Spleen (tissue), 7 donors: Measurements from ENCODE around the gene EPHB4.

Source experiments
- CTCF ChIP-seq, 11 experiments: fragments of 200-600 bp in 7 of 11; fragments of 450-650 bp in 4 of 11; sonication (generic) in 4 of 11; IDR thresholded peaks in 8 of 11; conservative IDR thresholded peaks in 3 of 11; 1 replicate in 7 of 11; 2 replicates in 4 of 11; pipeline versions ENCODE4 v1.4.0 to v1.8.0; 2016 to 2021; ENCODE audit warnings: antibody characterized with exemption in 11 of 11, inconsistent platforms in 4 of 11, mild to moderate bottlenecking in 1 of 11
- POLR2A ChIP-seq, 3 donors: fragments of 450-650 bp; IDR thresholded peaks; one replicate each; pipeline ENCODE4 v1.5.1; 2017; ENCODE audit warnings: antibody characterized with exemption in 3 of 3, mild to moderate bottlenecking in 1 of 3
- POLR2AphosphoS5 ChIP-seq, 3 donors: sonication (generic); formaldehyde crosslinking; IDR thresholded peaks; one replicate each; pipeline ENCODE4 v1.5.1; 2017; ENCODE audit warnings: antibody characterized with exemption in 3 of 3
- donor health status: DM: no; HTN: no; CAD: no; lungs with moderate emphysema.
- donor health status: DM: no; HTN: no; CAD: no.
- donor health status: DM: no; HTN: no; CAD: no.

DNA sequence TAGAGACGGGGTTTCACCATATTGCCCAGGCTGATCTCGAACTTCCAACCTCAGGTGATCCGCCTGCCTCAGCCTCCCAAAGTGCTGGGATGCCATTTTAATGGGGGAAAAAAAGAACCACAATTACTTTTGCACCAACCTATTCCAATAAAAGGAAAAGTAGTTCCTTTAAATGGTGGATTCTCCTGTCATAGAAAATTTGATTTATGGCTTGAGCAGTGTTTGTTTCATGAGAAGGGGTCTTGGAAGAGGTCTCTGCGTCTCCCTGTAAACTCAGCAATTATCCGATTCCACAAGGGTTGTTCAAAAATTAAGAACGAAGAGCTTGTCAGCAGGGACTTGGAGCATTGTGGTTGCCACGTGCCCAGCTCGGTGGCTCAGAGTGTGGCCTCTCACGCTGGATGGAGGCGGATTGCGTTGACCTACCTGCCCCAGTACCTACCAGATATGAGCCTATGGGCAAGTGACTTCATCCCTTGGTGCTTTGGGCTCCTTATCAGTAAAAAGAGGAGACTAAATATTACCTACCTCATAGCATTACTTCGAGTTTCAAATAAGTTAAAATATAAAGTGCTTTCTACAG, 37.0 kb upstream of the EPHB4 start:
- no peak for TF ChIP-seq POLR2AphosphoS5 (IDR thresholded peaks at IDR 0.05)
- no peak for TF ChIP-seq CTCF (IDR thresholded peaks at IDR 0.05 in 8 of 11, conservative IDR thresholded peaks at IDR 0.05 in 3 of 11)
- no peak for TF ChIP-seq POLR2A (IDR thresholded peaks at IDR 0.05)
